GM18511 (cell line): ENCODE data around the gene BET1L.
A peak's percentile ranks its signal among the peaks of the same experiment; 100 is the strongest.
"Not testable (repeated sequence)": the region's sequence is repeated elsewhere in the genome, so short reads cannot be mapped to it uniquely, and the experiment has no call there.

Source experiments
- ATAC-seq: cut with Tn5 transposase; IDR thresholded peaks from one replicate; pipeline ENCODE4 v1.9.1; 2021; ENCODE audit warnings: mild to moderate bottlenecking, moderate library complexity; ENCODE audit not compliant: unreplicated experiment

The BET1L gene

GRCh38 chr11:197741-198235 is 9.4 kb downstream of the BET1L start:
- ATAC-seq: no peak

- no peak for ATAC-seq
Observed at GRCh38 chr11:196786-197731, 10.1 kb downstream of the BET1L start.

GRCh38 chr11:193481-193880 is 13.7 kb downstream of the BET1L start:
- ATAC-seq: not testable (repeated sequence)

DNA sequence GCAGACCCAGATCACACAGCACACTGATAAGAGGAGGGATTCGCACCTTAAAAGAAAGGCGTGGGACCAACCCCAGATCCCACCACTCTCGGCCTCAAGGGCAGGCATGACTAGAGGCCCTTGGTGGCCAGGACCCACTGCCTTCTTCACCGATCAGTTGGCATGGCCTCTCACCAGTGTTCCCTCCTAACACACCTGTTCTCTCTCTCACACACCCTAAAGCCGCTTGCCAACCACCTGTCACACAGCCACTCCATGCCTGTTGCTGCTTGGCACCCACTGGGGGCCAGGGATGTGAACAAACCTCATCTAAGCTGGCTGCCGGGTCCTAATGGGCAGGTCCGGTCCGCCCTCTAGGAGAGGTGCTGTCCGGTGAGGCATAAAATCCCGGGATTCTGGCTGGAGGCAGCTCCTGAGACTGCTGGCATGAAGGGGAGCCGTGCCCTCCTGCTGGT is 14.5 kb downstream of the BET1L start, which contains the start of gene SCGB1C1:
SCGB1C1 (plus strand) TSS at position 405 of the 455 bp plus-strand sequence; CDS start at position 427, 22 bp downstream.
- not testable (repeated sequence) for ATAC-seq

- ATAC-seq: not testable (repeated sequence)
Observed at GRCh38 chr11:191490-192478, 15.4 kb downstream of the BET1L start.

DNA sequence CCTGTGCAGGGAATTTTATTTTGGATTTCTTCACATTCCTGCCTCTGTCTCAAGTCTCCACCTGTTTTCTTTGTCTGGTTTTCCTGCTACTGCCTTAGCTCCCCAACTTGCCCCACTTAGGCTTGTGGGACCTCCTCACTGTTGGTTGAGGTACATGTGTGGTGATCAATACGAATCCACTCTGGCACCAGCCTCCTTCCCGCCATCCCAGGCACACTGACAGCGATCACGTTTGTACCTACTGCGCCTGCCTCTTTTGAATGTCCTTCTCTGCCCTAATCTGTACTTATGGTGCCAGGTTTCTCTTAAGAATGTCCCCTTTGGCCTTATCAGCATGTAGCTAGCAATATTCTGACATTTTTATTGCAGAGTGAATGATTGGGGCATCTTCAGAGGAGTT is 16.7 kb downstream of the BET1L start:
- ATAC-seq: not testable (repeated sequence)

DNA sequence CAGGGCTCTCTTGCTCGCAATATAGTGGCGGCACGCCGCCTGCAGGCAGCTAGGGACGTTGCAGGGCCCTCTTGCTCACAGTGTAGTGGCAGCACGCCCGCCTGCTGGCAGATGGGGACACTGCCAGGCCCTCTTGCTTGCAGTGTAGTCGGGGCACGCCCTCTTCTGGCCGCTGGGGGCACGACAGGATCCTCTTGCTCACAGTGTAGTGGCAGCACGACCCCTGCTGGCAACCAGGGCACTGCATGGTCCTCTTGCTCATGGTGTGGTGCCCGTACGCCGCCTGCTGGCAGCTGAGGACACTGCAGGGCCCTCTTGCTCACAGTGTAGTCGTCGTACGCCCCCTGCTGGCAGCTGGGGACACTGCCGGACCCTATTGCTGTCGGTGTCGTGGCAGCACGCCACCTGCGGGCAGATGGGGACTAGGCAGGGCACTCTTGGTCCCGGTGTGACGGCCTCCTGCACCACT is 17.3 kb downstream of the BET1L start:
- ATAC-seq: peak; percentile 70

- ATAC-seq: not testable (repeated sequence)
Observed at GRCh38 chr11:189200-189783, 17.9 kb downstream of the BET1L start.

- not testable (repeated sequence) for ATAC-seq
Observed at GRCh38 chr11:180242-180641, 27.0 kb downstream of the BET1L start.
